HG03196 (cell line): ENCODE measurements around the gene OSR1.

Experiments used
- ATAC-seq: cut with Tn5 transposase; IDR thresholded peaks from one replicate; pipeline ENCODE4 v1.9.1; 2021; ENCODE audit not compliant: unreplicated experiment

Gene OSR1

DNA sequence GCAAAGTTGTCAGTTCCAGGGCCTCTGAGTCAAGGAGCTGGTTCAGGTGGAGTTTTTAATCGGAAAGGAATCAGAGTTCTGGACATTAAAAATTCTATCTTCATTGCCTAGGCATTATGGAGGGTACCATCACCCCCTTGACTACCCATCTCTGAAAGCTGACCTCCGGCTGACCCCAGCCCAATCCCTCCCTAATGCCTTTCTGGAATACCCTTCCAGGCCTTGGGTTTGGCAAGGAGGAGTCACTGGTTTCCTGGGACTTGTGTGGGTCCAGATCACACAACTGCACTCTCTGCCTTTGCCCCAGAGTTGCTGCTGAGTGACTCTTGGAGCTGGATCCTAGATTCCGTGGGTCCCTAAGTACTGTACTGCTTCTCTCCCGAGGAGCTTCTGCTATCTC lies 1.0 kb upstream of the OSR1 start:
- no peak for ATAC-seq

DNA sequence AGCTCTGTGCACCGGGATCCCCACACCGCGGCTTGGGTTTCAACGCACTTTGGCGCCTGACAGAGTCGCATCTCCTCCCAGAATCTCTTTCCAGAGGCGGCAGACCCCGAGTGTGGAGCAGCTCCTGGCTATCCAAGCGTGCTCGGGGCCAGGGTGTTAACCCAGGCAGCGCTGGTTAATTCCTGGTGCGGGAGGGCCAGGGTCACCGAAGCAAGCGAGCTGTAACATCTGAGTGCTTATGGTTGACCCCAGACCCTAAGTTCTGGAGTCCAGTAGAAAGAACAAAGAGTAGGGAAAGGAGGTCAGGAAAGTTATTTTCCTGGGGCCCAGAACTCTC lies 566 bp upstream of the OSR1 start:
- ATAC-seq = no peak

DNA sequence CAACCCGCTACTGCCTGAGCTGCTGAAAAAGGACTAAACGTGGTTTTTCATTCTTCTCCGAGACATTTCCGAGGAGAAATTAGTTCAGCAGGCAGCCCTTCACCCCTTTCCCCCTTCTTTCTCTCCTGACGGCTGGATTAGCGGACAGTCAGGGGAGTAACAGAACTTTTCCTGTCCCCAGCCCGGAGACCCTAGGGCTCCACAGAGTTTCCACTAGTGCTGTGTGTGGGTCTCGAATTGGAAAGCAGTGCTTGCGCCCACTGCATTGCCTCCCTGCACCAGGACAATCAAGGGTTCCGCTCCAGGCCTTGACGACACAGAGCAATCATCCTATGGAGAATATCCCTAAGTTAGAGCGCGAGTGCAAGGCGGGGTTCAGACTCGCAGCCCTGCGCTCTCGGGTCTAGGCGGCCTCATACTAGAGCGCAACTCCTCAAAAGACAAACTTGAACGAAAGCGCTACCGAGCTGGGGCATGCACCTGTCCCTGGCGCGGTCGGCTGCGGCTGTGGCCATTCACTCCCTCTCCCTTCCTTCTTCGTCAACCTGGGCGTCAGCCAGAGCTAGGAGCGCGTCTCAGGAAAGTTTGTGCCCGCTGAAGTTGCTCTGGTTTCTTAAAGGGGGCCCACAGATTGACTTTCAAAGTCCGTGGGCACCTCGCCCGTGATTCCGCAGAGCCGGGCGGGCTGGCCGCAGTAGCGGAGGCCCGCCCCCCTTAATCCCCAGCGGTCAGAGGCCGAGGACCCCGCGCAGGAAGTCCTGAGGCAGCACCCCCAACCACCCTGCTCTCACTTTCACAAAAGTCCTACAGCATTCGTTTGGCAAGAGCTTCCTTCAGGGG lies 801 bp downstream of the OSR1 start:
- no peak for ATAC-seq

DNA sequence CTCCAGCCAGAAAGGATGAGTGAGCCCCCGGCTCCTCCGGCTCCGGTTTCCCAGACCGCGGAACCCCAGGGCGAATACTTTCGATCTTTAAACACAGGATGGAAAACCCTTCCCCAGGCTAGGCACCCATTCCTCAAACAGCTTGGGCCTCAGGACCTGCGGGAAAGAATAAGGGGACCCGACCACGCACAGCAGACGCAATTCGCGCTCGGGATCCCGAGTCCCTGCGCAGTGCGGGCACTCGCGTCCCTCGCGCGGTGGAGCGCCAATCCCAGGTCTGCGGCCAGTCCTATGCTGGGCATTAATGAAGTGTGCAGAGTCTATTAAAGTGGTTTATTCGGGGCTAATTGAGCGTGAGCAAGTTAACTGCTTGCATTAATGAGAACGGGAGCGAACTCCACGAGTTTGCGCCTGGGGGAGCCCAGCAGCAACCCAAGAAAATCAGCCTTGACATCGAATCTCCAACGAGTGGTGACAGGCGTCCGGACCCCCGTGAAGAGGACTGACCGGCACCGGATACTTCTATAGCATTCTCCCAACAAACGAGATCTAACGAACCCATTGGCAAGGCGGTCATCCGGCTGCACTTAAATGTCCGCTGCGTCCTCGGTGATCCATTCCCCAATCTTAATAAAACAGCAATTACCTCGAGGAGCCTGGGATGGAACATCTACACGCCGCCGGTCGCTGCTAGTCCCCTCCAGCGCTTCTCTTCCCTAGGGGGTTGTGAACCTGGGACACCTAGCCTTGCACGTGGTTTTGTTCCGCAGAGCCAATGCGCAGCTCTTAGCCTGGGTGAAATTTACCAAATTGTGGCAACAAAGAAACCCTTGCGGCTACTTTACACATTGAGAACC lies 1.6 kb downstream of the OSR1 start:
- ATAC-seq = no peak

DNA sequence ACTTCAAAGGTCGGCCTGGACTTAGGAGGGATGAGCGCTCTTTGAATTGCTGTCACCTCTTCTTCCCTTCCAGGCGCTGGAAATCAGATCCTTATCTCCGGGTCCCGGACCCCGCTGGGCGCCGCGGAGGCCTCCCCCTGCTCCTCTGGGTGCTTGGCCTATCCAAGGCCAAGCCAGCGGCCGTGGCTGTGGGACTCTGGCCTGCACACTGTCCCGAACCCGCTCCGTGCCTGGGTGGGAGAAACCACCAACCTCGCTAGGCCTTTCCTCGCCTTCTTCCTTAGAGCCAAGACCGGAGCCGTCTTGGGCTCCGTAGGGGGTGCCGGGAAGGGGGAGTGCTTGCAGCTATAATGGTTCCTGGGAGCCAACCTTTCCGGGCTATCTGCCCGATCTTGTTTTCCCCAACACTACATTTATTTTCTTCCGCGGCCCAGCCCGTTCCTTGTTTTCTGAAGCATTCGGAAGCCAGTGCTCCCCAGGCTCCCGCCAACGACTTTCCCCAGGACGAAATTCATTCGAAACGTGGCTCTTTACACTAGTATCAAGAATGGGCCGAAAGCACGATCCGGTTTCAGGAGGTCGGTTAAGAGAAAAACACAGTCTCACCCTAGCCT lies 2.4 kb downstream of the OSR1 start:
- ATAC-seq = no peak

DNA sequence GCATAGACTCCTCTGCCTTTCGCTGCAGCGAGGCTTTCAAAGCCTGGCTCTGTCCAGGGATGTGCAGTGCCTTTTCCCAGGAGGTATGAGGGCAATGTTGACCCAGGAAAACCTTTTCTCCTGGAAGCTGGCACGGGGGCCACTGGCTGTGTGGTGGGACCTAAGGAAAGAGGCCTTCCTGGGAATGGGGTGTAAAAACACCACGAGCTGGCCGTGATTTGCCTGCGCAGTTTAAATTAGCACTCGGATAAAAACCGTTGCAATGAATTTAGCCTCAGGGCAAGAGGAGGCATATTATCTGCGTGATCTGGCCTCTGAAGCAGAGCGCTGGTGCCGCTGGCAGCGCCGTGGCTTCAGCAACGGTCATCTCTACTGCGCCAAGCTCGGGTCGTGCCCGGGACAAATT lies 3.0 kb downstream of the OSR1 start:
- ATAC-seq = no peak

DNA sequence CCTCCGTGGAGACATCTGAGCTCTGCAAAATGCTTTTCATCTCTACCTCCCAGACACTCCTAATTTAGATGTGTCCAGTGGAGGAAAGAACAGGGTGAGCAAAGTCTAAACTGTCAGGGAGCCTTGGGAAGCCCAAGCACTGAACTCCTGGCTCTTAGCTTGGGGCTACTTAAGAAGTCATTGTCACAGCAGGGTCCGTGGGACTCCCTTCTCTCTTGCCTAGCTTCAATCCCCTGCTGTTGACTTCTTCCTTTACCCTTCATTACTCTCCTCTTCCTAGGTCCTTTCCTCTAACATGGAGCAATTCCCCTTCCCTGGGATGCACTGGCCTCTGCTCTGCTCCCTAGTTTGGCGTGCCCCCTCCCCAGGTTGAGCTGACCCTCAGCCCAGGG lies 3.4 kb downstream of the OSR1 start:
- ATAC-seq = no peak

DNA sequence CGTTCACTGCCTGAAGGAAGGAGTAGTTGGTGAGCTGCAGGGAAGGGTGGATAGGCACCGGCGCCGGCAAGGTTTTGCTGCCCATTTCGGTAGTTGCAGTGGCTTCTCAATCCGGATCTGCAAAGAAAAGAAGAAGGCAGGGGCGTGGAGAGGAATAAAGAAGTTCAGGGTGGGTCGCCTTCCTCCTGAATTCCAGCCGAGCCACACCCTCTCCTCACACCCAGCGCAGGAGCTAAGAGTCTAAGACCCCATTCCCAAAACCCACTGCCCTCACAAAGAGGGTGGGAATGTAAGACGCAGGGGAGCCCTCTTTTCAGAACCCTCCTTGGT lies 4.7 kb downstream of the OSR1 start:
- no peak for ATAC-seq

DNA sequence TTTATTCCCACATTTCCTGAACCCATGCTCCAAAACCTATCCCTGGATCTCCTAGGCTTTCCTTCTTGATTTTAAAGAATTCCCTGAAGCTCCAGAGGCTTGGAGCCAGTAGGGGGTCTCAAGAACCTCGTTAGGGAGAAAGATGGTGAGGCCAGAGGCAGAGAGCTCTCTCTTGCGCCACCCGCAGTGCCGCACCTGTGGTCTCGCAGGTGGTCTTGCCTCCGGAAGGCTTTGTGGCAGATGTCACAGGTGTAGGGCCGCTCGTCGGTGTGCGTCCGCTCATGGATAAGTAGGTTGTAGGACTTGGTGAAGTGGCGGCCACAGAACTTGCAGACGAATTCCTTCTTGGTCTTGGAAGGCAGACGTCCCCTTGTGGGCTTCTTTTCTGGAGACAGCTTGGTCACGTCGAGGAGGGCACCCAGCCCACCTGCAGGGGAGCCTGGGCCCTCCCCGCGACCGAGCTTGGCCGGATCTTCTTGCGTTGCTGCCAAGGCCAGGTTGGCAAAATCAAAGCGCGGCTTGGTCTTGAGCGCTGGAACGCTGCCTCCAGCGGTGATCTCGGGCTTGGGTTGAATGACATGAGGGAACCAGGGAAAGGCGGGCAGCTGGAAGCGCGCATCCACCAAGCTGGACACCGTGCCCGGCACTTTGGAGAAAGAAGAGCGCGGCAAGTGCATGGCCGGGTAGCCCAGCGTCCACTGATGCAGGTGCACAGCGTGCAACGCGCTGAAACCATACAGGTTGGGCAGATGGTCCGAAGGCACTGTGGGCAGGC lies 5.3 kb downstream of the OSR1 start:
- ATAC-seq = no peak

DNA sequence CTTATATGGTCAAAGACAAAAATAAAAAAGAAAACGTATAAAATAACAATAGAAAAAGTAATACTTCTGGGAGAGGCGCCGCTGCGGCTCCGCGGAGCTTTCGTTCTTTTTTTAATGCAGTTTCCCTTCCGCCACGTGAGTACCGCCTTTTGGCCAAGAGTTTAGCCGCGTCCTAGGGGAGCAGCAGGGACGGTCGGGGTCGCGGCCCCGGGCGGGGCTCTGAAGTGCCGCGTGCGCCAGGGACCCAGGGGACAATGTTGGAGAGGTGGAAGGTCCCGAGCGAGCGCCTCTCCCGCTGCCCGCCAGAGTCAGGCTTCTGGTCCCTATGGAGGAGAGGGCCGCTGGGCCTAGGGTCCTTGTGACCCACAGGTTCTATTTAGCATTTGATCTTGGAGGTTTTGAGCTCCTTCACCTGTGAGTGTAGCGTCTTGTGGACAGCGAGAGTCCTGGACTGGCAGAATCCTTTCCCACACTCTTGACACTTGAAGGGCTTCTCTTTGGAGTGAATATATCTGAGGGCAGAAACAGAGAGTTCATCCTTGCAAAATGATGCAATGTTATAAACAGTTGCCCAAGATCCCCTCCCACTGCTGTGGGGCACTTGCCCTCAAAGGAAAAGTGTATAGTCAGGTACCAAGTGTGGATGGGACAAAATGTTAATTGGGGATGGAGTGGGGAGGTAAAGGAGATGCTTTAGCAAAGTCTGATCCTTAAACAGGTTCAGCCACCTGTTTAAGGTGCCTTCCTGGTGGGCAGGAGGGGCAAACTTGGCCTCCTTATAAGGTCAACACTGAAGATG lies 6.3 kb downstream of the OSR1 start:
- no peak for ATAC-seq

DNA sequence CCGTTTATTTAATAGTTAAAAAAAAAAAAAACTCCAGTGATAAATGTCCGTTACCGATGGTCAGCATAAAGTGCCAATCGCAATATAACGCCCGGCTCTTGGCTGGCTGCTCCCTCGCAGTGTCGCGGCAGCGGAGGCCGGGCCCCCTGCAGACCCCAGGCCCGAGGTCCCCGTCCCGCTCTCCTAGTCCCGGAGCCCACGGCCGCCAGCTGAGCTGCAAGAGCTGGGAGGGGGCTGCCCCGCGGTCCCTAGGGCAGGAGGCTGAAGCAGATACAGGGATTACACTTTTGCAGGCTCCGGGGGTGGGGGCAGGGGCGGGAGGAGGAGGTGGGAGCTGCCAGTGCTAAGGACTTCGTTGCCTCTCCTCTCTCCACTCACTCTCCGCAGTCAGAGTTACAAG lies 6.9 kb downstream of the OSR1 start:
- ATAC-seq = no peak

DNA sequence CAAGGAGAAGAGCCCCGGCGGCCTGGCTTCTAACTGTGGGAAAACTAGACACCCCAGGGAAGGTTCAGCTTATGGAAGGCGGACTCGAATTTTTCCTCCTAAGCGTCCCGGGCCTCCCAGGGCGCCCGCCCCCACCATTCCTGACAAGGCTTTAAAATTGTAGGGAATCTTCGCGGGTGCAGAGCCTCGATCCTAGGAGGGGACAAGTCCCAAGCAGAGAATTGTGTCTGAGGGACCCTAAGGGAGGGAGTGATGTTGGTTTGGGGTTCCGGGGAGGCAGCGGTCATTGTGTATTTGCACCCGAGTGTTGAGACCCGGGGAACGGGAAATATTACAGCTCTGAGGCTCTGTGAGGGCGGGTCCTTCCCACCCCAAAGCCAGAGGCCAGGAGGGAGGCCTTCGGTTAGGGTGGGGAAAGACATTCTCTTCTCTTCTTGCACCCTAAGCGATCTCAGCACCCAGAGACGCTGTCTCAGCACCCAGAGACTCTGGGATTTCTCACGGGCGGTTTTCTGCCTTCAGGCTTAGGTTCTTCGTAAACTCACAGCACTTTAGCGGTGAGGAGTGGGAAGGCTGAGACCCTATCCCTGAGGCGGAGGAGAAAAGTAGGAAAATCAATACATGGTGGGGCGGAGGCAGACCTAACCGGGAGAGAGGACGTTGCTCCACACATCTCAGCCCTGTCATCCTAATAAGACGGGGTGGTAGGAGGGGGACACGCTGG lies 7.6 kb downstream of the OSR1 start:
- no peak for ATAC-seq

DNA sequence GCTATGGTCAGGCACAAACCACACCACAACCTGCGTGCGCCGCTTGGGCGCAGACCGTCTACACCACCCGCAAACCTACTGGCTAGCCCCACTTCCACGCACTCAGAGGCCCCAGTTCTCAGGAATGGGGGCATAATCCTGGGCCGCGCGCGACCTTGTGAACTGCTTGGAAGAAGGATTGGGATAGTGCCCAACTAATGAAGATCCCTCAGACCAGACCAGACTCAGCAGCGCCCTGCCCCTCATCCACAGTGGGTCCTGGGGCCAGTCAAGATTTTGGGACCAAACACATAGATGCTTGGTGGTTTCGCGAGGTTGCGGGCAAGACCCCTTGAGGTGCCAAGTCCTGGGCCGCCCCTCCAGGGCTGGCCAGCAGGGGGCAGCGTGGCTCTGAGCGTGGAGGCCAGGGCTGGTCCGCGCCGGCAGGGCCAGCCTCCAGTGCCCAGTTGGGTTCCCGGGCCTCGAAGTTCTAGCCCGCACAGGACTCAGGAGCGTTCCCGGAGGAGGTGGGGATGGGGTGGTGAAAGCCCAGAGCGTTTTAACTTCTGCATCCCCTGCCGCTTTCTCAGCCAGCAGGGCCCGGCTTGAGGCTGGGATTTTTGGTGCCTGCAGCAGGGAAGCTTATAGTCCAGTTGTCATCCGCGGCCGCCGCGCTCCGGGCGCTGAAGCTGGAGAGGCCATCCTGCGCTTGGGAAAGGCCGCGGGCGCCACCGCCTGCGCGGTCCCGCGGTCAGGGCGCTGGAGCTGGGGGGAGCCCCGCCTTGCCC lies 8.3 kb downstream of the OSR1 start:
- ATAC-seq = no peak

DNA sequence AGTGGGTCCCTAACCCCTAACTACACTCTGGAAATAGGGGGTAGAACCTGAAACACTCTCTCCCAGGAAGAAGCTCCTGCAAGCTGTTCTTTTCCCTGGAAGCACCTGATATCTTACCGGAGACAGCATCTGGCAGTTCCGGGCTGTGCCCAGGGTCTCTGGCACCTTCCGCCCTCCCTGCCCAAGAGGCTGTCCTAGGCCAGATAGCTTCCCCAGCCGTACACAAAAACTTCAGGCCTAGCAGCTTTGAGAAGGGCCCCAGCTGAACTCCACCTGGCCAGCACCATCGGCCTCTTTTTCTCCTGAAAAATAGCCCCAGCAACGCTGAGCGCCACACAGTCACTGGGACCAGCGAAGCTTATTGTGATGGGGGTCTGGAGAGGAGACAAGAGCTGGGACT lies 9.7 kb downstream of the OSR1 start:
- no peak for ATAC-seq

DNA sequence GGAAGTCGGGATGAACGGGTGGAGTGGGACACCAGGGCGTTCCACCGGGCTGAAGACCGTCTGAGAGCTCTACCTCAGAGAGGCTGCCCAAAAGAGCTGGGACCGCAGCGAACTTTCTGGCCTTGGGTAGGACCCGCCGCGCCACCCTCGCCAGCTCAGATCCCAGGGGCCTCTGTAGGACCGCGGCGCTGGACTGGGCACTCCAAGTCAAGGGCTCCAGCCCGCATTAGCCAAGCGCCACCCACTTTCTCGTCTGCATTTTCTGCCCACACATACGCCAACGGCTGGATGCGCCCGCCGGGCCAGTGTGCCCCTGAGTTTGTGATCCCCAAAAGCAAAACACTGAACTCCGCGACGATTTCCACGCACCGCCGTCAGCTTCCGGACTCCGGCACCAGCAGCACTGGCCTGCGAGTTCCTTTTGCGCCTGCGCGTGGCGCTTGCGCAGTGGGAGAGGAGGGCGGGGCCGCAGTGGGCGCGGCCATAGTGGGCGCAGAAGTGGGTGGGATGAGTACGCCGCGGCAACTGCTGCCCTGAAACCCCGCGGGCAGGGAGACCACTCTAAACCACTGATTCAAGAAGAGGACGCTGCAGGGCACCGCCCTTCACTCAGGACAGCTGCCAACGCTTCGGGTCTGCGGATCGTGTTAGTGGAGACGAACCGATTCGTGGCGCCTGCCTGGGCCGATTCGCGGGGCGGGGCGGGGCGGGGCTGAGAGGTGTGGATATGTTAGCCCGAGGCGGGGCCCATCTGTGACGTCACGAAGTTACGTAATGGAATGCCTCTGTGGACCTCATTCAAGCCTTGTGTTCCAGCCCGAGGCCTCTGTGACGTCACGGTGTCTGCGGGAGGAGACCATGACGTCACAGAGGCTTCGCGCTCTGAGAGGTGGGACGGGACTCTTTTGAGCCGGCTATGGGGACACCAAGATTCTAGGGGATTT lies 10.5 kb downstream of the OSR1 start:
- peak; percentile 95 for ATAC-seq

DNA sequence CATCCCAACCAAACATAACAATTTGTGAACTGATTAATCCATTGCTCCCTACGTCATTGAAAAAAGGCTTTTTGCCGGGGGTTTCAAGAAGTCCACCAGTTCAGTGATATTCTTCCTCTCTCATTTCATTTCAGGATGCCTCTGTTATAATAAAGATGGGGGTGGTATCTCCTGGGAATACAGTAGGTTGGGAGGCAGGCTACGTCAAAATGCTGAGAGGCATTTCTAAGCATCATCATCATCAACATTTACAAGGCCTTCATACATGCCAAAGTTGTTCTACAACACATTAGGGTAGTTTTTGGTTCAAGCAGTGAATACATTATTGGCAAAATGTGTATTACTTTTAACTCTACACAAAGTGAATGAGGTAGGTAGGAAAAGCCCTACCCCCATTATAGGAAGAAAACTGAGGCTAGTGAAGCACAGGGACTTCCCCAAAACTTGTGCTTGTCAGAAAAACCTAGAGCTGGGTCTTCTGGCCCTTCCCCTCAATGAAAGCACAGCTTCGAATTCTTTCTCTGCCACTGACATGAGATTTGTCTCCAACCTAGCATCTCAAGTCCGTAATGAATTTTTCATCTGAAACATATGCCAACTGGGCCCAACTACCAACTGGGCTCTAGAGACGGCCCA lies 11.3 kb downstream of the OSR1 start:
- peak; percentile 13 for ATAC-seq

DNA sequence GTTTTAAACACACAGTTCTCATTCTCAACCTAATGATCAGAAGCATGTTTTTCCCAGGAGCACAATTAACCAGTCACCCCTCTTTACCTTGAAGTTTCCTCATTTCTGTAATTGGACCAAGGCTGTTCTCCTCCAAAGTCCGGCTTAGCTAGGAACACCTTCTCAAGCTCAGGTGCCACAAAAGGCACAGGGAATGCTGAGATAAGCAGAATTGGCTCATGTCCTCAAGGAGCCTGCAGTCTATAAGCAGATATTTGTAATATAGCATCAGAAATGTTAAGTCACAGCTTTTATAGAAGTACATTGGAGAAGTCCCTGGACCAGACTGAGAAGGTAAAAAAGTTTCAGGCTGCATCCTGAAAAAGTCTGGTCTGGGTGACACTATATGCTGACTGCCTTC lies 20.7 kb downstream of the OSR1 start:
- ATAC-seq = no peak

DNA sequence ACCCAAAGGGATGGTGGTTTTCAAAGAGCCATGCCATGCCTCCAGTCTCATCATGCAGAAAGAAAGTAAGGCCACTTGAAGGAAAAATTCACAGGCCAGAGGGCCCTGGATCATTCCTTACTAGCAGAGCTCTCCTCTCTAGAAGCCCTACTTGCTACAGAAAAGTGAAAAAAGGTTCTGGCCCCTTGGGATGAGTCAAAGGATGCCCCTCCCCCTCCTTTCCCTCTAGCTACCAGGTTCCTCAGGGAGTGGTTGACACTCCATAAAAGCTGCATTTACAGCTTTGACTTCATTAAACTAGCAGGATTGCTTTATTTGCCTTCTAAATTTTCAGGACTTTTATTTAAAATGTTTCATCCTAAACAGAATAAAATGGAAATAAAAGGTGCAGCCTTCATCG lies 21.2 kb downstream of the OSR1 start:
- no peak for ATAC-seq
